ENCODE results near the gene EID1.
"Not testable (repeated sequence)": the region's sequence is repeated elsewhere in the genome, so short reads cannot be mapped to it uniquely, and the experiment has no call there.

Gene EID1

GRCh38 chr15:48904758-48905157 lies 26.8 kb downstream of the EID1 start:
- TF ChIP-seq CTCF (conservative IDR thresholded peaks at IDR 0.05; ENCODE audit: low read depth, low read length), result no peak
- H3K4me3 ChIP-seq (ENCODE audit: low read depth, low read length), result no peak overlapping the region
- DNase-seq (ENCODE audit: low read depth), result no peak

- DNase-seq (ENCODE audit: low read depth), result no peak
- no peak for TF ChIP-seq CTCF (conservative IDR thresholded peaks at IDR 0.05; ENCODE audit: low read depth, low read length)
- no peak overlapping the region for H3K4me3 ChIP-seq (ENCODE audit: low read depth, low read length)
These were observed 27.3 kb downstream of the EID1 start for GRCh38 chr15:48905216-48905615.

GRCh38 chr15:48905847-48906246 lies 27.9 kb downstream of the EID1 start:
- H3K4me3 ChIP-seq (ENCODE audit: low read depth, low read length), result no peak overlapping the region
- no peak for TF ChIP-seq CTCF (conservative IDR thresholded peaks at IDR 0.05; ENCODE audit: low read depth, low read length)
- DNase-seq (ENCODE audit: low read depth), result no peak

- H3K4me3 ChIP-seq (ENCODE audit: low read depth, low read length); DNase-seq (ENCODE audit: low read depth): not testable (repeated sequence)
These were observed 31.4 kb downstream of the EID1 start for GRCh38 chr15:48909313-48909712.

- H3K4me3 ChIP-seq (ENCODE audit: low read depth, low read length); DNase-seq (ENCODE audit: low read depth): not testable (repeated sequence)
These were observed 32.6 kb downstream of the EID1 start for GRCh38 chr15:48910554-48910953.

GRCh38 chr15:48913141-48913540 lies 35.2 kb downstream of the EID1 start:
- DNase-seq (ENCODE audit: low read depth), result no peak
- TF ChIP-seq CTCF (conservative IDR thresholded peaks at IDR 0.05; ENCODE audit: low read depth, low read length), result no peak

GRCh38 chr15:48914717-48915116 lies 36.8 kb downstream of the EID1 start:
- peak; percentile 21 for TF ChIP-seq CTCF (conservative IDR thresholded peaks at IDR 0.05; ENCODE audit: low read depth, low read length)
- no peak overlapping the region for H3K4me3 ChIP-seq (ENCODE audit: low read depth, low read length)
- peak; percentile 40 for DNase-seq (ENCODE audit: low read depth)

More at GRCh38 chr15:48913141-48913540, 35.2 kb downstream of the EID1 start:
- no peak overlapping the region for H3K4me3 ChIP-seq (ENCODE audit: low read depth, low read length)

GRCh38 chr15:48915861-48916260 lies 37.9 kb downstream of the EID1 start:
- DNase-seq (ENCODE audit: low read depth), result no peak
- no peak overlapping the region for H3K4me3 ChIP-seq (ENCODE audit: low read depth, low read length)
- TF ChIP-seq CTCF (conservative IDR thresholded peaks at IDR 0.05; ENCODE audit: low read depth, low read length), result no peak
